Activated naive CD4-positive, alpha-beta T cell (primary cell): ENCODE data around the gene AMZ2.

Experiments used
- DNase-seq, 4 experiments: peaks; one replicate each; lab custom pipeline; 2025; lab: John Stamatoyannopoulos, UW

Gene AMZ2

GRCh38 chr17:68290955-68291835 lies 43.4 kb downstream of the AMZ2 start, which contains the start of the genes ARSG and SLC16A6:
TSS of gene ARSG (plus strand) at chr17:68291495. CDS start at chr17:68307494, 15,999 bp downstream.
TSS of gene SLC16A6 (minus strand) at chr17:68291127. CDS start at chr17:68278320, 12,807 bp downstream.
- DNase-seq, result peak; percentile 62 to 81 (median 76)

GRCh38 chr17:68291836-68292688 lies 44.2 kb downstream of the AMZ2 start:
- peak; percentile 73 to 89 (median 83) for DNase-seq

GRCh38 chr17:68292689-68293040 lies 44.8 kb downstream of the AMZ2 start:
- DNase-seq, result no peak

- no peak for DNase-seq
Observed at GRCh38 chr17:68293490-68294195, 45.8 kb downstream of the AMZ2 start.

GRCh38 chr17:68294196-68294555 lies 46.3 kb downstream of the AMZ2 start:
- DNase-seq, result no peak

- DNase-seq, result no peak
Observed at GRCh38 chr17:68294617-68295016, 46.8 kb downstream of the AMZ2 start.

GRCh38 chr17:68295086-68295485 lies 47.2 kb downstream of the AMZ2 start:
- DNase-seq, result no peak

- peak in 2 of 4 experiments; percentile 10 to 13 for DNase-seq
Observed at GRCh38 chr17:68296217-68297191, 48.7 kb downstream of the AMZ2 start.

GRCh38 chr17:68297195-68297594 lies 49.4 kb downstream of the AMZ2 start:
- DNase-seq, result no peak

GRCh38 chr17:68298601-68299000 lies 50.8 kb downstream of the AMZ2 start:
- no peak for DNase-seq

GRCh38 chr17:68299817-68300216 lies 52.0 kb downstream of the AMZ2 start:
- DNase-seq, result no peak

GRCh38 chr17:68301438-68301959 lies 53.7 kb downstream of the AMZ2 start:
- DNase-seq, result no peak

GRCh38 chr17:68302066-68302564 lies 54.3 kb downstream of the AMZ2 start:
- DNase-seq, result no peak

- DNase-seq, result no peak
Observed at GRCh38 chr17:68302666-68303065, 54.8 kb downstream of the AMZ2 start.

- DNase-seq, result no peak
Observed at GRCh38 chr17:68304706-68305105, 56.9 kb downstream of the AMZ2 start.

GRCh38 chr17:68305142-68305541 lies 57.3 kb downstream of the AMZ2 start:
- no peak for DNase-seq
